D341Med (cell line): ENCODE data around the gene WNT9B.
"Not testable (repeated sequence)": the region's sequence is repeated elsewhere in the genome, so short reads cannot be mapped to it uniquely, and the experiment has no call there.

Experiments used
- DNase-seq: peaks from one replicate; pipeline ENCODE4 v3.0.0; 2012; ENCODE audit warnings: low spot score

The WNT9B gene

GRCh38 chr17:46822388-46822921 is 28.9 kb upstream of the WNT9B start:
- peak; percentile 73 for DNase-seq

- no peak for DNase-seq
Measured at GRCh38 chr17:46823657-46824056, 27.7 kb upstream of the WNT9B start.

- no peak for DNase-seq
Measured at GRCh38 chr17:46826116-46826515, 25.3 kb upstream of the WNT9B start.

GRCh38 chr17:46827274-46827673 is 24.1 kb upstream of the WNT9B start:
- DNase-seq = no peak

GRCh38 chr17:46831573-46832330 is 19.6 kb upstream of the WNT9B start:
- no peak for DNase-seq

- no peak for DNase-seq
Measured at GRCh38 chr17:46832331-46832821, 19.0 kb upstream of the WNT9B start.

GRCh38 chr17:46832945-46833839 is 18.2 kb upstream of the WNT9B start:
- no peak for DNase-seq

GRCh38 chr17:46833840-46834208 is 17.6 kb upstream of the WNT9B start:
- no peak for DNase-seq

- no peak for DNase-seq
Measured at GRCh38 chr17:46834846-46835245, 16.5 kb upstream of the WNT9B start.

GRCh38 chr17:46836500-46836899 is 14.9 kb upstream of the WNT9B start:
- DNase-seq = no peak

- no peak for DNase-seq
Measured at GRCh38 chr17:46837521-46837920, 13.9 kb upstream of the WNT9B start.

GRCh38 chr17:46839211-46839610 is 12.2 kb upstream of the WNT9B start:
- no peak for DNase-seq

GRCh38 chr17:46840596-46840995 is 10.8 kb upstream of the WNT9B start:
- DNase-seq = not testable (repeated sequence)

- DNase-seq = peak; percentile 96
Measured at GRCh38 chr17:46841561-46842379, 9.6 kb upstream of the WNT9B start.

- DNase-seq = no peak
Measured at GRCh38 chr17:46842835-46843234, 8.5 kb upstream of the WNT9B start.

GRCh38 chr17:46847204-46848191 is 3.9 kb upstream of the WNT9B start:
- no peak for DNase-seq

- no peak for DNase-seq
Measured at GRCh38 chr17:46848534-46848933, 2.8 kb upstream of the WNT9B start.

- no peak for DNase-seq
Measured at GRCh38 chr17:46850688-46851028, 725 bp upstream of the WNT9B start.

GRCh38 chr17:46853896-46854444 is 2.6 kb downstream of the WNT9B start:
- DNase-seq = no peak

- DNase-seq = no peak
Measured at GRCh38 chr17:46854515-46854914, 3.1 kb downstream of the WNT9B start.

- DNase-seq = no peak
Measured at GRCh38 chr17:46854948-46855347, 3.6 kb downstream of the WNT9B start.
